Osteocyte (in vitro differentiated cells): ENCODE data around the gene SMTNL1. TPM values are rescaled to one million over a fixed set of nuclear protein-coding genes. Genes with fewer than 3 reads are reported as not detected.

ENCODE experiments used
- DNase-seq: peaks from one replicate; pipeline ENCODE4 v3.0.0; 2021; ENCODE audit warnings: mixed read lengths; ENCODE audit not compliant: unreplicated experiment; ENCODE audit errors: extremely low spot score
- H3K27ac Mint-ChIP-seq: one replicate; pipeline ENCODE4 v1.8.0; 2021; ENCODE audit warnings: mild to moderate bottlenecking, mixed read lengths; ENCODE audit not compliant: unreplicated experiment
- H3K27me3 Mint-ChIP-seq: one replicate; pipeline ENCODE4 v1.8.0; 2021; ENCODE audit warnings: mixed read lengths; ENCODE audit not compliant: unreplicated experiment
- H3K36me3 Mint-ChIP-seq: one replicate; pipeline ENCODE4 v1.8.0; 2021; ENCODE audit warnings: mixed read lengths; ENCODE audit not compliant: unreplicated experiment
- H3K4me1 Mint-ChIP-seq: one replicate; pipeline ENCODE4 v1.8.0; 2021; ENCODE audit warnings: mixed read lengths; ENCODE audit not compliant: unreplicated experiment
- H3K4me3 Mint-ChIP-seq: one replicate; pipeline ENCODE4 v1.8.0; 2021; ENCODE audit warnings: mild to moderate bottlenecking, moderate library complexity, mixed read lengths; ENCODE audit not compliant: unreplicated experiment
- H3K9me3 Mint-ChIP-seq: one replicate; pipeline ENCODE4 v1.8.0; 2021; ENCODE audit warnings: mixed read lengths; ENCODE audit not compliant: unreplicated experiment
- total RNA-seq: library from RNA; stranded (reverse); gene quantifications from 2 replicates; pipeline ENCODE4 v1.2.1, GENCODE V29; 2021
- TF ChIP-seq, protein P1 (sequence below): fragments of 200-600 bp; sonication (generic); IDR thresholded peaks from 2 replicates; pipeline ENCODE4 v1.5.0; 2021; ENCODE audit warnings: antibody characterized with exemption, mild to moderate bottlenecking, moderate library complexity

Gene SMTNL1
- total RNA-seq, 1 donor from 2014 or later: not detected

DNA sequence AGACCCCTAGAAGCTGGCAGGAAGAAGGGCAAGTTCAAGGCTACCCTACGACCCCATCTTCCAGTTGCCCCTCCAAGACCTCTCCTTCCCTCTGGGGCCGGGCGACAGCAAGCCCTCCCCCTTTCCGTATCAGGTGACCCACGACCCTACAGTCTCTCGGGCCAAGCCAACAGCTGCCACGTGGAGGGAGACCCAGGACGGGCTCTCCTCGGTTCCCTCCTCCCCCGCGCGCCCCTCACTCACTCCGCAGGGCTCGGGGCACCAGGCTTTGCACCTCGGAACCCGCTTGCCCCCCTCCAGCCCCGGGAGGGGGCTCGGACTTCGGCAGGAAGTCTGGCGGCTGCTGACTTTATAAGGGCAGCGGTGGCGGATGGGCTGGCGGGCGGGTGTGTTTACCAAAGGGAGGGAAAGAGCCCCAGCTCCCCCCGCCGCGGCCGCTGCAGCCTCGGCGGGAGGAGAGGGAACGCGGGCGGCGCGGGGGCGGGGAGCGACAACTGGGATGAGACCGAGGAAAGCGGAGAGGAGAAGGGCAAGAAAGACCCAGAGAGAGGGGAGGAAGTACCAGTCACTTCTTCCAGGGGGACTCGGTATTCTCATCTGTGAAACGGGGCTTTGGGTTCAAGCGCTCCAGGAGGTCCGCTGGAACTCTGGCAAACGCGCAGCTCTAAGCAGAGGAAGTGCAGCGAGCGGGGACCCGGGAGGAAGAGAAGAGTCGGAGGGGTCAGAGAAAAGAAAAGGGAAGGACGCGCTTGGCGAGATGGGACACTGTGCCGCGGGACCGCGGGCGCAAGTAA, 22.7 kb upstream of the SMTNL1 start:
- peak overlapping the region; percentile 71 for H3K27ac Mint-ChIP-seq
- H3K4me3 Mint-ChIP-seq: peak overlapping the region; percentile 97
- H3K9me3 Mint-ChIP-seq: no peaks in the 10 kb centered on the region
- no peaks in the 10 kb centered on the region for H3K27me3 Mint-ChIP-seq
- no peak for DNase-seq
- H3K36me3 Mint-ChIP-seq: no peaks in the 10 kb centered on the region
- TF ChIP-seq, protein P1, sequence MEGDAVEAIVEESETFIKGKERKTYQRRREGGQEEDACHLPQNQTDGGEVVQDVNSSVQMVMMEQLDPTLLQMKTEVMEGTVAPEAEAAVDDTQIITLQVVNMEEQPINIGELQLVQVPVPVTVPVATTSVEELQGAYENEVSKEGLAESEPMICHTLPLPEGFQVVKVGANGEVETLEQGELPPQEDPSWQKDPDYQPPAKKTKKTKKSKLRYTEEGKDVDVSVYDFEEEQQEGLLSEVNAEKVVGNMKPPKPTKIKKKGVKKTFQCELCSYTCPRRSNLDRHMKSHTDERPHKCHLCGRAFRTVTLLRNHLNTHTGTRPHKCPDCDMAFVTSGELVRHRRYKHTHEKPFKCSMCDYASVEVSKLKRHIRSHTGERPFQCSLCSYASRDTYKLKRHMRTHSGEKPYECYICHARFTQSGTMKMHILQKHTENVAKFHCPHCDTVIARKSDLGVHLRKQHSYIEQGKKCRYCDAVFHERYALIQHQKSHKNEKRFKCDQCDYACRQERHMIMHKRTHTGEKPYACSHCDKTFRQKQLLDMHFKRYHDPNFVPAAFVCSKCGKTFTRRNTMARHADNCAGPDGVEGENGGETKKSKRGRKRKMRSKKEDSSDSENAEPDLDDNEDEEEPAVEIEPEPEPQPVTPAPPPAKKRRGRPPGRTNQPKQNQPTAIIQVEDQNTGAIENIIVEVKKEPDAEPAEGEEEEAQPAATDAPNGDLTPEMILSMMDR: no peak
- peaks cover 8% of the 10 kb centered on the region for H3K4me1 Mint-ChIP-seq

DNA sequence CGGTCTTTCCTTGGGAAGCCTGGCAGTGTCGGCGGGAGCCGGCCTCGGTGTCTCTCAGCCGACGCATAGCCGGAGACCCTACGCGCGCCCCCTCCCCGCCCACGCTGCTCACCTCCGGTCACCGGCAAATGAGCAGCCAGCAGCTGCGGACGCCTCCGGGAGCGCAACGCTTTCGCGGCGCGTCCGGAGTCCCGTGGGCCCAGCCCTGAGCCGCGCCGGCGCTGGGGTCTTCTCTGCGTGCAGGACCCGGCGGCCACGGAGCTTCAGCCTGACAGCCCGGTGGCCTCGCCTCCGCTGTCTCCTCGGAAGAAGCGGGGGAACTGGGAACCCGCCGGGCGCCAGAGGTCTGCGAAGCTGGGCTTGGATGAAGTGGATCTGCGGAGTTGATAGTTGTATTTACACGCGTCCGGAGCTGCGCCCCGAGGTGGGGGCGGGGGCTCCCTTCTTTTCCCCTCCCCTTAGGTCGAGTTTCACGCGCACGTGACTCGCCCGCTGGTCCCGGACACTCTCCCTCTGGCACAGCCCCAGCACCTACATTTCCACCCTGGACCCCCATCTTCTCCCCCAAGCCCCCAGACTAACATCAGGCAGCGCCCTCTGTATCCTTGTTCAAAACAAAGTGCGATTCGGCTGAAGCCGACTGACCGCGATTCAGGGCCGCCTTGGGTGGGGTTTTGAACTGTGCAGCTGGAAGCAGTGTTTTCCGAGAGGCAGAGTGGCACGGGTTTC, 21.9 kb upstream of the SMTNL1 start, which contains the start of gene SLC43A1:
Gene SLC43A1, minus strand, starts transcription at position 371 of the 729 bp plus-strand sequence. CDS start 1,591 bp downstream, outside the sequence.
- H3K27ac Mint-ChIP-seq: peak within 1 kb of the TSS; percentile 84
- H3K27me3 Mint-ChIP-seq: no peaks in the 10 kb centered on the region

DNA sequence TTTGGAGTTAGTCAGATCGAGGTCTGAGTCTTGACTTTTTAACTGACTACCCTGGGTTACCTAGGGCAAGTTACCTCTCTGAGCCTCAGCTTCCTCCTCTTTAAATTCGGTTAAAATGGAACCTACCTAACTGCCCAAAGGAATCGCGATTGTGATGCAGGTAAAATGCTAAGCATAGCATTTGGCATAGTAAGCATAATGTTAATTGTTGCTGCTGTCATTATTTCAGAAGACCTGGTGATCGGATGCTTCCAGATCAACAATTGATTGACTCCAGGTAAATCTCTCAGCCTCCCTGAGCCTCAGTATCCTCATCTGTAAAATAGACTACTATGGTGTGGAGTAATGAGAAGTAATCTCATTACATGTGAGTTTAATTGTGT, 21.3 kb upstream of the SMTNL1 start:
- H3K4me1 Mint-ChIP-seq: peaks cover 8% of the 10 kb centered on the region
- H3K27me3 Mint-ChIP-seq: no peaks in the 10 kb centered on the region

More for the DNA sequence above, 21.9 kb upstream of the SMTNL1 start, which contains the start of gene SLC43A1:
- no peaks in the 10 kb centered on the region for H3K36me3 Mint-ChIP-seq
- H3K9me3 Mint-ChIP-seq: no peaks in the 10 kb centered on the region
- DNase-seq: no peak
- peaks cover 8% of the 10 kb centered on the region for H3K4me1 Mint-ChIP-seq
- TF ChIP-seq, protein P1: peak; percentile 11
- H3K4me3 Mint-ChIP-seq: peak within 1 kb of the TSS; percentile 97

DNA sequence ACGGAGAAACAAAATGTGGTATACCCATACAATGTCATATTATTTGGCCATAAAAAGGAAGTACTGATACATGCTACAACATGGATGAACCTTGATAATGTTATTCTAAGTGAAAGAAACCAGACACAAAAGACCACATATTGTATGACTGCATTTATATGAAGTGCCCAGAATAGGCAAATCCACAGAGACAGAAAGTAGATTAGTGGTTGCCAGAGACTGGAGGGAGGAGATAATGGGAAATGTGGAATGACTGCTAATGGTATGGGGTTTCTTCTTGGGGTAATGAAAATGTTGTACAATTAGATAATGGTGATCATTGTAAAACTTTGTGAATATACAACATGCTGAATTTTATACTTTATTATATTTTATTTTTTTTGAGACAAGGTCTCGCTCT, 16.3 kb upstream of the SMTNL1 start:
- Mint-ChIP-seq H3K27me3 (no peaks in the 10 kb centered on the region), H3K36me3 (peaks cover 3% of the 10 kb centered on the region)

More for the DNA sequence above, 21.3 kb upstream of the SMTNL1 start:
- Mint-ChIP-seq H3K27ac (peak overlapping the region; percentile 84), H3K36me3 (no peaks in the 10 kb centered on the region), H3K4me3 (peak overlapping the region; percentile 97), H3K9me3 (no peaks in the 10 kb centered on the region)
- TF ChIP-seq, protein P1: no peak
- DNase-seq: no peak

More for the DNA sequence above, 16.3 kb upstream of the SMTNL1 start:
- no peak overlapping the region for H3K4me3 Mint-ChIP-seq
- peaks cover under 1% of the 10 kb centered on the region for H3K4me1 Mint-ChIP-seq
- no peak for DNase-seq
- H3K9me3 Mint-ChIP-seq: no peaks in the 10 kb centered on the region
- H3K27ac Mint-ChIP-seq: no peak overlapping the region
- TF ChIP-seq, protein P1: no peak
